GM12891 (cell line): ENCODE results near the gene OVCH1.

Experiments
- POLR2A ChIP-seq: IDR thresholded peaks from 2 replicates; pipeline ENCODE4 v1.6.1; 2011; ENCODE audit warnings: low read depth, low read length, control low read depth
- POLR2AphosphoS5 ChIP-seq: IDR thresholded peaks from 2 replicates; pipeline ENCODE4 v1.6.1; 2011; ENCODE audit warnings: low read depth, low read length, control low read depth

GRCh38 chr12:29460082-29460481 is 37.4 kb downstream of the OVCH1 start:
- no peak for TF ChIP-seq POLR2A
- no peak for TF ChIP-seq POLR2AphosphoS5
